IMR-90 (cell line): ENCODE results near the gene PANK4. TPM values are rescaled to one million over a fixed set of nuclear protein-coding genes. Genes with fewer than 3 reads are reported as not detected.

Experiments
- ATAC-seq: fragments of 200-7000 bp; cut with Tn5 transposase; 2 replicates; pipeline ENCODE4 v1.9.1; 2020; ENCODE audit warnings: low read depth, mild to moderate bottlenecking, moderate library complexity
- BruUV-seq: library from RNA; stranded (reverse); fragments of 400-500 nt; replicated peaks from 2 replicates; lab custom pipeline; 2021; lab: Mats Ljungman, UMichigan
- CTCF ChIA-PET: fragments of 300-600 bp; formaldehyde crosslinking; extraction: SDS; loops from one replicate; lab custom pipeline; 2021; ENCODE audit warnings: antibody characterized with exemption; lab: Yijun Ruan, JAX
- POLR2A ChIA-PET: fragments of 300-600 bp; sonication (Branson Sonifier 250); formaldehyde crosslinking; loops from one replicate; lab custom pipeline; 2022; ENCODE audit warnings: antibody characterized with exemption; ENCODE audit not compliant: unreplicated experiment; lab: Charles Lee
- DNase-seq: peaks from one replicate; pipeline ENCODE4 v3.0.0; 2013
- H2AFZ ChIP-seq: replicated peaks from 2 replicates; pipeline ENCODE3; 2013; ENCODE audit warnings: low read length, mild to moderate bottlenecking; ENCODE audit not compliant: poor library complexity
- H2AK5ac ChIP-seq: 2 replicates; pipeline ENCODE4 v1.6.1; 2013; ENCODE audit warnings: low read depth, low read length, inconsistent platforms
- H2AK9ac ChIP-seq: replicated peaks from 2 replicates; pipeline ENCODE3; 2013; ENCODE audit warnings: mild to moderate bottlenecking, low read depth, low read length, moderate library complexity; ENCODE audit not compliant: poor library complexity
- H2BK120ac ChIP-seq: 2 replicates; pipeline ENCODE4 v1.6.1; 2013; ENCODE audit warnings: low read depth, low read length, inconsistent platforms
- H2BK15ac ChIP-seq: 3 replicates; pipeline ENCODE4 v1.6.1; 2013; ENCODE audit warnings: low read depth, low read length, inconsistent platforms
- H2BK20ac ChIP-seq: 2 replicates; pipeline ENCODE4 v1.6.1; 2013; ENCODE audit warnings: low read depth, mild to moderate bottlenecking, inconsistent platforms, low read length, moderate library complexity
- H2BK5ac ChIP-seq: 2 replicates; pipeline ENCODE4 v1.6.1; 2013; ENCODE audit warnings: mild to moderate bottlenecking, low read depth, low read length, inconsistent platforms; ENCODE audit not compliant: poor library complexity, severe bottlenecking
- H3K14ac ChIP-seq: replicated peaks from 2 replicates; pipeline ENCODE4 v1.6.1; 2013; ENCODE audit warnings: low read depth, low read length, inconsistent platforms
- H3K18ac ChIP-seq: 2 replicates; pipeline ENCODE4 v1.6.1; 2013; ENCODE audit warnings: low read depth, low read length, control low read depth
- H3K23ac ChIP-seq: 2 replicates; pipeline ENCODE4 v1.6.1; 2013; ENCODE audit warnings: low read depth, low read length, inconsistent platforms
- H3K27ac ChIP-seq: 2 replicates; pipeline ENCODE4 v1.5.1; 2013; ENCODE audit warnings: mild to moderate bottlenecking, control low read depth, low read length; ENCODE audit not compliant: insufficient read depth
- H3K27me3 ChIP-seq: 2 replicates; pipeline ENCODE4 v1.6.1; 2013; ENCODE audit warnings: low read length; ENCODE audit not compliant: control insufficient read depth, insufficient read depth
- H3K36me3 ChIP-seq: 2 replicates; pipeline ENCODE4 v1.6.1; 2013; ENCODE audit warnings: low read length, mixed read lengths; ENCODE audit not compliant: control insufficient read depth, insufficient read depth
- H3K4ac ChIP-seq: 2 replicates; pipeline ENCODE4 v1.6.1; 2013; ENCODE audit warnings: low read depth, low read length, inconsistent platforms
- H3K4me1 ChIP-seq: 2 replicates; pipeline ENCODE4 v1.6.1; 2013; ENCODE audit warnings: low read length, mixed read lengths; ENCODE audit not compliant: control insufficient read depth, insufficient read depth
- H3K4me2 ChIP-seq: 2 replicates; pipeline ENCODE4 v1.6.1; 2013; ENCODE audit warnings: low read depth, mild to moderate bottlenecking, control low read depth, low read length, moderate library complexity
- H3K4me3 ChIP-seq: 2 replicates; pipeline ENCODE4 v1.5.1; 2013; ENCODE audit warnings: low read depth, mild to moderate bottlenecking, control low read depth, low read length, moderate library complexity; ENCODE audit not compliant: insufficient read depth
- H3K56ac ChIP-seq: 2 replicates; pipeline ENCODE4 v1.6.1; 2013; ENCODE audit warnings: low read length, inconsistent platforms; ENCODE audit not compliant: insufficient read depth; ENCODE audit errors: extremely low read depth
- H3K79me1 ChIP-seq, 2 experiments: 2 replicates each; pipeline ENCODE4 v1.6.1; 2013; ENCODE audit warnings: low read length in 2 of 2, inconsistent platforms in 1 of 2, low read depth in 1 of 2
- H3K9ac ChIP-seq: 2 replicates; pipeline ENCODE4 v1.6.1; 2013; ENCODE audit warnings: low read depth, low read length, control low read depth
- H3K9me1 ChIP-seq: 2 replicates; pipeline ENCODE4 v1.6.1; 2013; ENCODE audit warnings: low read length, inconsistent platforms; ENCODE audit not compliant: insufficient read depth
- H3K9me3 ChIP-seq: 2 replicates; pipeline ENCODE4 v1.6.1; 2013; ENCODE audit warnings: low read length; ENCODE audit not compliant: control insufficient read depth, insufficient read depth
- H4K20me1 ChIP-seq: 2 replicates; pipeline ENCODE4 v1.6.1; 2013; ENCODE audit warnings: low read length, inconsistent platforms; ENCODE audit not compliant: insufficient read depth
- H4K5ac ChIP-seq: 2 replicates; pipeline ENCODE4 v1.6.1; 2013; ENCODE audit warnings: mild to moderate bottlenecking, low read depth, low read length, control low read depth
- H4K8ac ChIP-seq, 2 experiments: 2 replicates each; pipeline ENCODE4 v1.6.1; 2013; ENCODE audit warnings: low read depth in 2 of 2, low read length in 2 of 2, control low read depth in 1 of 2, inconsistent platforms in 1 of 2
- H4K91ac ChIP-seq: 2 replicates; pipeline ENCODE4 v1.6.1; 2013; ENCODE audit warnings: low read depth, low read length, inconsistent platforms; ENCODE audit not compliant: insufficient read depth
- BHLHE40 ChIP-seq: fragments of 150-350 bp; IDR thresholded peaks from 2 replicates; pipeline ENCODE4 v1.6.1; 2016; ENCODE audit warnings: mild to moderate bottlenecking, low read depth, low read length
- CEBPB ChIP-seq: IDR thresholded peaks from 2 replicates; pipeline ENCODE4 v1.6.1; 2012; ENCODE audit warnings: low read depth, low read length, improper control_type of control experiment
- CHD1 ChIP-seq: IDR thresholded peaks from 2 replicates; pipeline ENCODE4 v1.6.1; 2012; ENCODE audit warnings: low read depth, low read length, improper control_type of control experiment
- CTCF ChIP-seq: conservative IDR thresholded peaks from 2 replicates; pipeline ENCODE4 v1.5.1; 2012; ENCODE audit warnings: mild to moderate bottlenecking, low read depth, low read length, improper control_type of control experiment
- ELK1 ChIP-seq: fragments of 150-350 bp; IDR thresholded peaks from 2 replicates; pipeline ENCODE4 v1.6.1; 2016; ENCODE audit warnings: low read depth, mild to moderate bottlenecking, low read length, moderate library complexity, borderline replicate concordance
- FOS ChIP-seq: fragments of 150-350 bp; IDR thresholded peaks from 2 replicates; pipeline ENCODE4 v1.6.1; 2016; ENCODE audit warnings: low read depth, low read length
- MAFK ChIP-seq: IDR thresholded peaks from 2 replicates; pipeline ENCODE4 v1.6.1; 2012; ENCODE audit warnings: low read depth, low read length, improper control_type of control experiment
- MAZ ChIP-seq: IDR thresholded peaks from 2 replicates; pipeline ENCODE4 v1.6.1; 2012; ENCODE audit warnings: low read depth, mild to moderate bottlenecking, low read length, improper control_type of control experiment, moderate library complexity, borderline replicate concordance
- MXI1 ChIP-seq: IDR thresholded peaks from 2 replicates; pipeline ENCODE4 v1.6.1; 2012; ENCODE audit warnings: low read depth, mild to moderate bottlenecking, low read length, moderate library complexity, borderline replicate concordance
- NFE2L2 ChIP-seq: fragments of 150-350 bp; IDR thresholded peaks from 2 replicates; pipeline ENCODE4 v1.6.1; 2016; ENCODE audit warnings: low read depth, mild to moderate bottlenecking, low read length
- POLR2A ChIP-seq: IDR thresholded peaks from 2 replicates; pipeline ENCODE4 v1.6.1; 2012; ENCODE audit warnings: mild to moderate bottlenecking, low read depth, low read length
- RAD21 ChIP-seq: IDR thresholded peaks from 2 replicates; pipeline ENCODE4 v1.6.1; 2012; ENCODE audit warnings: low read length, improper control_type of control experiment
- RCOR1 ChIP-seq: IDR thresholded peaks from 2 replicates; pipeline ENCODE4 v1.6.1; 2012; ENCODE audit warnings: mild to moderate bottlenecking, low read length, improper control_type of control experiment; ENCODE audit not compliant: insufficient replicate concordance
- RFX5 ChIP-seq: IDR thresholded peaks from 2 replicates; pipeline ENCODE4 v1.8.0; 2012; ENCODE audit warnings: low read depth, mild to moderate bottlenecking, low read length, moderate library complexity
- SMC3 ChIP-seq: fragments of 150-350 bp; IDR thresholded peaks from 2 replicates; pipeline ENCODE4 v1.6.1; 2016; ENCODE audit warnings: low read depth, mild to moderate bottlenecking, antibody characterized with exemption, low read length, moderate library complexity
- USF2 ChIP-seq: fragments of 150-350 bp; IDR thresholded peaks from 2 replicates; pipeline ENCODE4 v1.6.1; 2017; ENCODE audit warnings: mild to moderate bottlenecking, antibody characterized with exemption, low read length, low read depth
- WGBS, 2 experiments: methylation state at CpG; one replicate each; pipeline versions ENCODE4 v1.1.5 to v1.1.7; 2013; ENCODE audit warnings: missing lambda C conversion rate in 2 of 2; ENCODE audit not compliant: insufficient read length in 1 of 2; ENCODE audit errors: extremely low coverage in 2 of 2; 5-methylcytosine and 5-hydroxymethylcytosine counted together
- dilution Hi-C: fragments of 300-500 bp; cut with HindIII; formaldehyde crosslinking; loops from one replicate; pipeline ENCODE4 v1.14.3; 2018; ENCODE audit warnings: low sequenced_read_pairs; ENCODE audit not compliant: unreplicated experiment
- in situ Hi-C: fragments of 300-500 bp; cut with MboI; formaldehyde crosslinking; loops from 3 replicates; pipeline ENCODE4 v1.14.3; 2019; ENCODE audit warnings: low sequenced_read_pairs, inconsistent platforms, mixed read lengths
- intact Hi-C: fragments of 100-400 bp; cut with micrococcal nuclease; formaldehyde crosslinking; loops from 2 replicates; pipeline ENCODE4 v1.10.0; 2022
- polyA plus RNA-seq, 3 experiments: library from polyadenylated mRNA; depleted of rRNA; stranded (reverse); fragments of >200 nt; gene quantifications; 2 replicates each; pipeline ENCODE4 v1.2.3, GENCODE V29; 2012; ENCODE audit warnings: low replicate concordance in 1 of 3
- total RNA-seq: library from RNA; depleted of rRNA; stranded (reverse); fragments of >200 nt; gene quantifications from 2 replicates; pipeline ENCODE4 v1.2.3, GENCODE V29; 2012

PANK4 gene
- total and polyA plus RNA-seq, 2 of the 4 experiments (the other 2 are of a cell fraction): 14.0 to 18.5 TPM

- ChIA-PET POLR2A (no interaction called here), CTCF (no interaction called here)
- no peak overlapping the region for H2BK5ac ChIP-seq
- TF ChIP-seq RAD21 (no peak), USF2 (no peak), RCOR1 (no peak), CTCF (no peak), MXI1 (no peak), RFX5 (no peak), BHLHE40 (no peak), CEBPB (no peak), ELK1 (no peak), MAZ (no peak), FOS (no peak), CHD1 (no peak), SMC3 (no peak), MAFK (no peak), NFE2L2 (no peak), POLR2A (no peak)
- 62% methylated on average over 5 of the region's 13 CpGs; no CpG with 5 or more reads in 1 of the 2 experiments for WGBS, 2 experiments
- no peak overlapping the region for H3K4ac ChIP-seq
- H3K9me3 ChIP-seq: no peaks in the 10 kb centered on the region
- no peaks in the 10 kb centered on the region for H3K4me1 ChIP-seq
- intact Hi-C loops: no loop called here
- H3K79me1 ChIP-seq: no peaks in the 10 kb centered on the region
- H3K18ac ChIP-seq: no peak overlapping the region
- peaks cover 36% of the 10 kb centered on the region for H3K27me3 ChIP-seq
- H2AFZ ChIP-seq: no peak overlapping the region
- H3K36me3 ChIP-seq: no peaks in the 10 kb centered on the region
- no peak overlapping the region for H3K4me2 ChIP-seq
- no peak overlapping the region for H3K27ac ChIP-seq
- in situ Hi-C loops: no loop called here
- H2BK20ac ChIP-seq: no peak overlapping the region
- no peak overlapping the region for H4K5ac ChIP-seq
- H2AK5ac ChIP-seq: no peak overlapping the region
- H3K9ac ChIP-seq: no peak overlapping the region
- no peak overlapping the region for H2AK9ac ChIP-seq
- no peaks in the 10 kb centered on the region for H3K9me1 ChIP-seq
- ATAC-seq (no peak), DNase-seq (no peak)
- no peak overlapping the region for H3K23ac ChIP-seq
- H4K20me1 ChIP-seq: no peaks in the 10 kb centered on the region
- no peak overlapping the region for H4K91ac ChIP-seq
- no peak overlapping the region for H3K4me3 ChIP-seq
- H2BK15ac ChIP-seq: no peak overlapping the region
- H3K56ac ChIP-seq: no peak overlapping the region
- dilution Hi-C loops: no loop called here
- no peak overlapping the region for H3K14ac ChIP-seq
- no TSS peak for BruUV-seq
- no peak overlapping the region for H4K8ac ChIP-seq
- H2BK120ac ChIP-seq: no peak overlapping the region
Observed at GRCh38 chr1:2474933-2475371, 51.4 kb downstream of the PANK4 start.
